Measurements from ENCODE around the gene VPS50.
"Not testable (repeated sequence)": the region's sequence is repeated elsewhere in the genome, so short reads cannot be mapped to it uniquely, and the experiment has no call there.

Gene VPS50

DNA sequence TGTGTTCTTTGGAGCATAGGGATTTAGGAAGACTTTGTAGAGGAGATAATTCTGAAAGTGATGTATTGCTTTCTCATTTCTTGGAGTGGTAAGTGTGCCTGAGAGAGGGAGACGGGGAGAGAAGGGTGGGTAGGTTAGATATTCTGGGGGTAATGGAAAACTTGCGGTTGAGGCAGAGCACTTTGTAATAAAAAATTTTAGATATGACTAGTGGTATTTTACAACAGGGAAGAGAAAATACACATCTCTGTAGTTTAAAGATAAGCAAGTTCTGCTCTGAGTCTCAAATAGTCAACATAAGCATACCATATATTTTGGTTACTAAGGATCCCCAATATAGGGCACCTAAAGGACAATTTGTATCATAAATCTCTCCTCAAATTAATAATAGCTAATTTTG, 6.6 kb downstream of the VPS50 start:
- no peak for DNase-seq (ENCODE audit: low spot score)

DNA sequence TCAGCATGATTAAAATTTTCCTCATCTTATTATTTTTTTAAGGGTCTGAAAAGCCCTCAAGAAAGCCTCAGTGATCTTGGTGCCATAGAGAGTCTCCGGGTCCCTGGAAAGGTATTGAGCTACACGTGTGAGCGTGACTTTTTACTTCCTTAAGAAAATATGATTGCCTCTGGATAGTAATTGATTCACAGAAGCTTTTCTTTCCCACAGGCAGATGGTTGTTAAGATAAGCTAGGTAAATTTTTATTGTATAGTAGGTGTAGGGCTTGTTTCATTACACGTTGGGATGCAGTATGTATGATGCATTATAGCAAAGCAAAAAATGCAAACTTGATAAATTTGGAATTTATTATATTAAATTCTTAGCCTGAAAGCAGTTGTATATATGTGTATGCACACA, 7.7 kb downstream of the VPS50 start:
- DNase-seq (ENCODE audit: low spot score), result no peak

DNA sequence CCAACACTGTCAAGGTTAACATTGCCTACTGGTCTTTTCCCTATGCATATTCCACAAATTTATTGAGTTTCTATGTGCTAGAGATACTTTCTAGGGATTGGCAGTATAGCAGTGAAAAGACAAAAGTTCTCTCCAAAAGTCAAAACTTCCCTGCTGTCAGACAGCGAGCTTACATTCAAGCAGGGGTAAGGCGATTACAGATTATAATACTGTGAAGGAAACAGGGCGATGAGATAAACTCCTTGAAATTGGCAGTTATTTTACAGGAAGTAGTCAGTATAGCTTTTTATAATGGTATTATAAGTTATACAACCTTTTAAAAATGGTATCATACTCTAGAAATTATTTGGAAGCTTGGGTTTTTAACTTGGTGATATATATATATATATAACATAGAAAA, 9.9 kb downstream of the VPS50 start:
- DNase-seq (ENCODE audit: low spot score), result no peak

DNA sequence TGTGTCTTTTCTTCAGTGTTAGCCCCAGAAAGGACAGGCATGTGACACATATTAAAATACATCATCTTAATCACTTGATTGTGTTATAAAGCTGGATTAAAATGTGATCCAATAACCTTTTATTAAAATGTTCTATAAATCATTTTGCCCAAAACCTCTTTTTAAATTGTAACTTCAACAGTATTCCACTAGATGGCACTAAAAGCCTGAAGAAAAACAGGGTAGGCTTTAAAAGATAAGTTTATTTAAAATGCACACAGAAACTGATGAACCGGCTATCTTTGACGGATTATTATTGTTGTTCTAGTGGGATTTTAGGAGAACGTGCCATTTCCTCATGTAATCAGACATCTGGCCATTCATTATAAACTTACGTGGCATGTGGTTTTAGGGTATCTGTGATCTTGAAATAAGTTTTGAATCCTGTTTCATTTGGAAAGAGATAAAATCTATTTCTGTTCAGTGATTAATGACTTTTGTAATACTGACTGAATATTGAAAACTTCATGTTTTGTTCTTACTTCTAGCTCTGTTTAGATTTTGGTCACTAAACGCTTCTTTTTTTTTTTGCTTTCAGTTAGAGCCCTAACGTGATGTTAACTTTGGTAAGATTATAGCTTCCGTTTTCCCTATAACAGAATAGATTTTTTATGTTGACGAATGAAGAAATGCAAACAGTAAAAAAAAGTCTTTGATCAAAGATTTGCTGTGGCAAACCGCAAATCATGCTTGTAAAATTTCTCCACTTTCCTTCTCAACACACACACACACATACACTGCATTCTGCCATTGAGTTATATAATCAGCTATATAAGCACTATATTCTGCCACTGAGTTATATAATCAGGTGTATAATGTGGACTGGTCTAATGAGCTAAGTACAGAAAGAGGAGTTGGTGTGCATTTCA, 13.6 kb downstream of the VPS50 start:
- no peak for DNase-seq (ENCODE audit: low spot score)

DNA sequence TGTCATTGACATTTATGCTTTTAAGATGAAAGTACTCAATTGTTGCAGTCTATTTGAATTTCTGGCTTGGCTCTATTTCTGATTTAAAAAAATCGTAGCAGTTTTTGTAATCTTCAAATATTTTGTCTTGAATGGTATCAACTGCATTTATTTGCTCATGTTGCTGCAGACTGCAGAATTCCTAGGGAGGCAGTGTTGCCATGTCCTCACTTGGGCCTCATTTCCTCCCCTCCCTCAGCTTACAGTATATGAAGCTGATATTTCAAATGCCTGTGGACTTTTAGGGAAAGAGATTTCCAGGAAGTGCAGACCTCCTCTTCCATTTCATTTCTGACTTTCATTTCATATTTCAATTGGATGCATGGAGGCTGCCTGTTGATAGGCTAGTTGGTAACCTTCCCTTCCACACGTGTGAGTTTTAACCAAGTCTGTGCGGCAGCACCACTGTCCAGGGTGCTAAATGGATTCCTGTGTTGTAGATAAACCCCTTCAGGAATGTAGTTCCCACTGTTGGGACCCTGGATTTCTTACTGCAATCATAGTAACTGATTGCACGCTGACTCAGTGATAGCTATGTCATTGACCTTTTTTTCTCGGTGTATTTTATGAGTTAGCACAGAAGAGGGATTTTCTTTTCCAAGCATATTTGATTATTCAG, 17.5 kb downstream of the VPS50 start:
- DNase-seq (ENCODE audit: low spot score), result peak; percentile 7

DNA sequence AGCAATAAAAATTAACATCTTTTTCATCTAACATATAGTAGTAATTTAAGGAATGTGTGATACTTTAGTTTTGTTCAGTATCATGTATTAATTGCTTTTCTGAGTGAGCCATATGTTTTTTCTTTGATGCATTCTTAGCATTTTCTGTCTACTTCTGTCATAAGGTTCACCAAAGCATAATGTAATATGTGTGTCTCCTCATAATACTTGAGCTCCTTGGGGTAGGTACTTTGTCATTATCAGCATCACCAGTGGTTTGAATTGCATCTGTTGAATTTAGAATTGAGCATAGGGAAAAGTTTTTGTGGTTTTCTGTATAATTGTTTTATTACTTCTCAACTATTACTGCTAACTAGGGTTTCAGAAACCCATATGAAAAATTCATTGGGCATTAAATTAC, 26.5 kb downstream of the VPS50 start:
- DNase-seq (ENCODE audit: low spot score), result no peak

DNA sequence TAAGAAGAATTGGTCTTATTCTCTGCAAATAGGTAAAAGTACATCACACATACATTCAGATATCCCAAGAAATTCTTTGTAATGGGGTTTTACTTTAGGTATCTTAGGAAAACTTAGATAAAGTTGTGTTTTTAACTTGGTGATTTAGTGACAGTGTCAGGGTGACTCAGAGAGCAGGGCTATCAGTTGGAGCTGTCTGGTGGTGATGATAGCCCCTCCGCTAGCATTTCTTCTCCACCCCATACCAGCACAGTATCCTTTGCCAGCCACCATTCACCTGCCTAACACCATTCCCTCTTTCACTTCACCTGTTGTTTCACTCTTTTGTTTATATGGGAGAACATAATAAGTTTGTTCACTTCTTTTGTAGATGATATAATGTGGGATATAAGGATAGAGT, 30.4 kb downstream of the VPS50 start:
- no peak for DNase-seq (ENCODE audit: low spot score)

DNA sequence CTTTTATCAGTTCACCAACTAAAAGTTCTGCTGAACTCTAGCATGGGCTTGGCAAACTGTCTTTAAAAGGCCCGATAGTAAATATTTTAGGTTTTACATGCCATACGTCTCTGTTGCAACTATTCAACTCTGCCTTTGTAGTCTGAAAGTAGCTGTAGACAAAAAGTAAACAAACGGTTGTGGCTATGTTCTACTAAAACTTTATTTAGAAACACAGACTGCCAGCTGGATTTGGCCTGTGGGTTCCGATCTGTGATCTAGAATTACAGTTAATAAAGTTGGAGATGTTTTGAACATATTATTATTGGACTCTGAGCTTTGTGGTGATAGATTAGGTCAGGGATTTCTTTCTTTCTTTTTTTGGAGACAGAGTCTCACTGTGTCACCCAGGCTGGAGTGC, 33.1 kb downstream of the VPS50 start:
- no peak for DNase-seq (ENCODE audit: low spot score)

DNA sequence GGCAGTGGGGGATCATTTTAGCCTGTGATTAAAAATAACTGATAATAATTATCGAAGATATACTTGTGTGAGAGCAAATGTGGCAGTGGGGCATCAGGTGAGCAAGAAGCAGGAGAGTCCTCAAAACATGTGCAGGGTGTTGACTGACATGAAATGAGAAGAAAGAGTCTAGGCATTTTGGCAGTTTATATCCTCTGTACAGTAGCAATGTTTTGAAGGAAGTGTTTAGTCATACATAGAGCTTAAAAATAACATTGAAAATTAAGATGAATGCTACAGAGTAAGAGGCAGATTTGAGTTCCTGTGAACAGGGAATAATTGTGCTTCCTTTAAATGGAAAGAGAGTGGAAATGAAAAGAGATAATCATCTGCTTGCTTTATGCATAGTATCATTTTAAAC, 47.4 kb downstream of the VPS50 start:
- DNase-seq (ENCODE audit: low spot score), result no peak

DNA sequence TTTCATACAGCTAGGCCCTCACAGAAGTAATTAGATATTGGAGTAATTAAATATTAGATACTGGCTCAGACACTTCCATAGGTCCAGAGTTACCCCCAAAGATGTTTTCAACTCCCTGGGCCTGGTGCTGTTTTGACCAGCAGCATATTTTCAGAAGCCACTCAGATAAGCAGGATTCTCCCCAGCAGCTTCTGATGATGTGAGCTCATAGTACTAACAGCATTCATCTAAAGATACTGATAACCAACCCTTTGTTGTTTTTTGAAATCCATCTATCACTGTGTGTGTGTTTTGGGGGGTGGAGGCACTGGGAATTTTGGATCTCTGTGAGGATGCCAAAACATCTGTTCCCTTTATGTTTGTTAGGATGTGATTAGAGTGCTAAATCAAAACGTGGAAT, 52.7 kb downstream of the VPS50 start:
- no peak for DNase-seq (ENCODE audit: low spot score)

DNA sequence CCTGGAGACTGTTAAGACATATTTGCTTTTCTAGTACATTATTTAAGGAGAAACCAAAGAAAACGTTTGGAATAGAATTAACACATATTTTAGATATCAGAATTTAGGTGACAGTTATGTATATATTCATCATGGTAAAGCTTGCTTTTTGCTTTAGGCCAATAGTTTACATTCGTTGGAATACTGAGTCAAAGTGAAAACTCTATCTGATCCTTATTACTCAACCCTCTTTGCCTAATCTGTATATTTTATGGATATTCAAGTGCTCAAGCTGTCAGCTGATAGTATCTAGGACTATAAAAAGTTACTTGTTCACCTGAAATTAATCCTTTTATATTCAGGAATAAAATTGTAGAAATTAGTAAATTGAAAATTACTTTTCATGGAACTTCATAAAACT, 61.1 kb downstream of the VPS50 start:
- no peak for DNase-seq (ENCODE audit: low spot score)

DNA sequence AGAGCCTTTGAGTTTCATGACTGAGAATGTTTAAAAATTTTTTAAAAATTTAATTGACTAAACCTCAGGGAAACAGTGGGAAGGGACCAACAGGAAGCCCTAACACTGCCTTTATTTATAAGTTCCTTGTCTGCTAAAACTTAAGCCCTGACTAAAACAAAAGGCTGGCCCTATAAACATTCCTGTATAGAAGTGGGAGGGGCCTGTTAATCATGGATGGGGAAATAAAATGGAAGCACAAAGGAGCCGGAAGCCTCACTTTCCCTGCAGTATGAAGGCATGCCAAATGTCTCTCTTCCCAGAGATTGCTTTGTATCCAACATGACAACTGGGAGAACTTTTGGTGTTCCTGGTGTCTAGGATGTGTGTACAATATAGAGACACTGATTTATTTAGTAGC, 66.0 kb downstream of the VPS50 start:
- no peak for DNase-seq (ENCODE audit: low spot score)

DNA sequence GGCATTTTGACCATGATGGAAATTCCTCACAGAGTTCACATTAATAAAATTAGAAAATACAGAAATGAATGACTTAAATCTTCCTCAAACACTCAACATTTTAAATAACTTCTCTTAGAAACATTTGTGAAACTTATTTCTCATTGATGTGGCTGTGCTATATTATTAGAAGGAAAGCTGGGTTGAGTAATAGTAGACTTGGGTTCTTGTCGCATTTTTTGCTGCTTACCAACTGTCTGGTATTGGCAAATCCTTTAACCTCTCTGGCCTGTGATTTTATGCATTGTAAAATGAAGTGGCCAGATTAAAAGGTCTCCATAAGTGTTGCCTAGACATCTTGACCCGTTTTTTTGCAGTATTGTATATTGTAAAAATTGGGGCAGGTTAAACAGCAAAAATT, 66.5 kb downstream of the VPS50 start:
- no peak for DNase-seq (ENCODE audit: low spot score)

DNA sequence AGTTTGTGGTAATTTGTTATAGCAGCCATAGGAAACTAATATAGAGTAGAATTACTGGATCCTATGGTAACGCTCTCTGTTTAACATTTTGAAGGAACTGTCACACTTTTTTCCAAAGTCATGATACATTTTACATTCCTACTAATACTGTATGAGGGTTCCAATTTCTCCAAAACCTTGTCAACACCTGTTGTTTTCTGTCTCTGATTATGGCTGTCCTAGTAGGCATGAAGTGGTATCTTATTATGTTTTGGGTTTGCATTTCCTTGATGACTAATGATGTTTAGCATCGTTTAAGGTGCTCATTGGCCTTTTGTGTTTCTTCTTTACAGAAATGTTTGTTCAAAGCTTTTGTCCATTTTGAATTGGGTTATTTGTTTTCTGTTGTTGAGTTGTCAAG, 69.6 kb downstream of the VPS50 start:
- no peak for DNase-seq (ENCODE audit: low spot score)

DNA sequence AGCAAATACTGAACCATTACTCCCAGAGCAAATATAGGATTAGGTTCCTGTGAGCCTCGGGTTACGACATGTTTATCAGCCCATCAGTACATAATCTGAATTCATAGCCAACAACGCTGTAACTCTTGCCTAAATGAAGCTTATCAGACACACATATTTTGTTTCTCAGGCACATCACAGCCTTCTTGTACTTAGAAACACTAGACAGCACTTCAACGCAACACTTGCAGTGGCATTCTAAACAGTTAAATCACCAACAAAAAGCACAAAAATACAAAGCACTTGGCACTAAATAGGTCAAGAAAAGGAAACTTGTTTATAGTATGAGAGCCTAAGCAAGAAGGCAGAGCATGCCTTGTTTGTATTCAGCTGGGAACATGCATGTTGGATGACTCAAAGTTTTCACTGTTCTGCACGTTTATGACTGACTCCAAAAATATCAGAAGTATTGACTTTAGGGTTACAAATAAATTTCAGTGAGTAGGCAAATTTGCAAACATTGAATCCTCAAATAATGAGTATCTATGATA, 75.0 kb downstream of the VPS50 start:
- peak; percentile 3 for DNase-seq (ENCODE audit: low spot score)

DNA sequence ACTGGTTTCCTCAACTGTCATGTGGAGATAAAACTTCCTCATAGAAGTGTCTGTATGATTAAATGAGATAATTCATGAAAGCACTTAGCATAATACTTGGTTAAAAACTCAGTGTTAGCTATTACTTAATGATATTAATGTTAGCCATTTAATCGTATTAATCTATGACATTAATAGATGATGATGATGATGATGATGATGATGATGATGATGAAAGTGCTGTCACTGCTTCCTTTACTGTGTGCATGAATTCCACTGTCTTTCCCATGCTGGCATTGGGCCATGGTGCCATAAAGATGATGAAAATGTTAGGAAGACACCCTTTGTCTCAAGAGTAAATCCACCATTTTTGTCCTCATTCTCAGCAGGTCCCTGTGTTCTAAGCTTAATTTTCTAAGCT, 75.8 kb downstream of the VPS50 start:
- DNase-seq (ENCODE audit: low spot score), result no peak

DNA sequence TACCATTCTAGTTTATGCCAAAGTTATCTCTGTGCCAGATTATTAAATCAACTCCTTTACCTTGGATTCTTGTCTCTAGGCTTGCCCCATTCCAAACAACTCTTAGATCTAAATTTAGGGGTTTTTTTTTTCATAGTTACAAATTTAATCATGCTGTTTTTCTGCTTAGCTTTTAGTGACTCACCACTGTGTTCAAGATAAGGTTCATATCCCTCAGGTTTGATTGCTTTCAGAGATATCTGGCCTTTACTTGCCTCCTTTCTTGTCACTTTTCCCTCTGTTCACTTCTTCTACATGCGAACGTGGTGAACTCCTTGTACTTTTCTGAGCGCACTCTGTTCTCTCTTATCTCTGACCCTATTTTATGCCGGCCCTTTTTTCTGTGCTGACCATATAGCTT, 78.2 kb downstream of the VPS50 start:
- no peak for DNase-seq (ENCODE audit: low spot score)

DNA sequence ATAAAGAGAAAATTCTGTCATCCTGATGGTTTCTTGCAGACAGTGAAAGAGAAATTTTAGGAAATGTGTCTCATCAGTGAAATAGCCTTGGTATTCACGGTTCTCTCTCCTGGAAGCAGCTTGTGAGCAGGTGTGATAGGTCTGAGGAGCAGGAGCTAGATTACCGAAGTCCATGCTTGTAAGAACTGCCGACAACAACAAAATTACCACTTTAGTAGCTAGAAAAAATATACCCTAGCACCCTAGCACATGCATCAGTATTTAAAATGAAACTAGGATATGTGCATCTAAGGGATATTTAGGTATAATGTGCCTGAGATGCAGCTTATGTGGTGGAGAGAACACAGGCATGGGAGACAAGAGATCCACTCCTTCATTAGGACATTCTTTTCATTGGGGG, 82.3 kb downstream of the VPS50 start:
- DNase-seq (ENCODE audit: low spot score), result no peak

DNA sequence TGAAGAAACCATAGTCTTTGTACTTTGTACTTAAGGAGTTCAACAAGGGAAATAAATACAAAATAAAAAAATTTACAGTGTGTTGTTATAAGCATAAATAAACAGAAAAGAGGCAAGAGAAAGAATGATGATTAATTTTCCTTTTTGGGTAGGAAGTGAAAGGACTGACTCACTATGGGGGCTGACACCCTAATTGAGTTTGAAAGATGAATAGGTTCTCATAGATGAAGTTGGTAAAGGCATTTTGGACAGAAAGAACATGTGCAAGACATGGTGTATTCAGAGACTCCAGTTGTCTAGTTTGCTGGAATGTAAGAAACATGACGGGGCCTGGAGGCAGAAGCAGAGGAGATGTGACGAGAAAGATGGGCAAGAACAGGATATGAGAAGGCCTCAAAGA, 83.7 kb downstream of the VPS50 start:
- no peak for DNase-seq (ENCODE audit: low spot score)

DNA sequence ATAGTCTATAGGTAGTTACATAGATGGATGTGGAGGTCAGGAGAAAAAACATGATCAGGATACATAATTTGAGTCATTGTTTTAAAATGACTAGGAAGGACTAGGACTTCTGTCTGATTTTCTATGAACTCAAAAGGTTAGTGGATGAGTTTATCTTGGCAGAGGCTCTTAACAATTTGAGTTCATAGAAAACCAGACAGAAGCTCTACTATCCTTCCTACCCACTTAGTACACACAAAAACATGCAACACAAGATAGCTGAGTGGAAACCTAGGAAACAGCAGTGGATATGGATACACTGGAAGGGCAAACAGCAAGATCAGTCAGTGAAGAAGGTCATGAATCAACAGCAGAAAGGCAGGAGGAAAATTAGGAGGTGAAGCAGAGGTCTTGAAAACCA, 84.6 kb downstream of the VPS50 start:
- no peak for DNase-seq (ENCODE audit: low spot score)

DNA sequence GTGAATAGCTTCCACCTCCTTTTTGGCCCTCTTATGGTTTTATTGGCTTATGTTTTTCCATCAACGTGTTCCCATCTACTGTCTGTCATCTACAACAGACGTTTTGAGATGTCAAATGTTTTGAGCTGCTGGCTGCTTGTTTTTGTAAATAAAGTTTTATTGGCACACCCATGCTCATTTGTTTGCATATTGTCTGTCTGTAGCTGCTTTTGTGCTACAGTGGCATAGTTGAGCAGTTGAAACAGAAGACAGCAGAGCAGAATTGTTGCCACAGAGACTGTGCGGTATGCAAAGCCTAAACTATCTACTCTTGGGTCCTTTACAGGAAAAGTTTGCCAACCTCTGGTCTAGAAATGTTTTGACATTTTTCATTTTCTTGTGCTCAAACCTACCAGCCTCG, 88.7 kb downstream of the VPS50 start:
- DNase-seq (ENCODE audit: low spot score), result no peak

DNA sequence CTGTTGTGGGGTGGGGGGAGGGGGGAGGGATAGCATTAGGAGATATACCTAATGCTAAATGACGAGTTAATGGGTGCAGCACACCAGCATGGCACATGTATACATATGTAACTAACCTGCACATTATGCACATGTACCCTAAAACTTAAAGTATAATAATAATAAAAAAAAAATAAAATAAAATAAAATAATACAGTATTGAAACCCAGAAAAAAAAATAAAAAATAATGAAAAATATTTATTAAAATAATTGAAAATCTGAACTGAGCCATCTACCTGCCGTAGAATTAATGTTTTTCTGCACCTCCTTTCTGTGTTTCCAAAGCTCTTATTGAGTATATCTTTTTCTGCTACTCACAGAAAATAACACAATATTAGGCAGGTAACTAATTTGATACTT, 94.1 kb downstream of the VPS50 start:
- not testable (repeated sequence) for DNase-seq (ENCODE audit: low spot score)

DNA sequence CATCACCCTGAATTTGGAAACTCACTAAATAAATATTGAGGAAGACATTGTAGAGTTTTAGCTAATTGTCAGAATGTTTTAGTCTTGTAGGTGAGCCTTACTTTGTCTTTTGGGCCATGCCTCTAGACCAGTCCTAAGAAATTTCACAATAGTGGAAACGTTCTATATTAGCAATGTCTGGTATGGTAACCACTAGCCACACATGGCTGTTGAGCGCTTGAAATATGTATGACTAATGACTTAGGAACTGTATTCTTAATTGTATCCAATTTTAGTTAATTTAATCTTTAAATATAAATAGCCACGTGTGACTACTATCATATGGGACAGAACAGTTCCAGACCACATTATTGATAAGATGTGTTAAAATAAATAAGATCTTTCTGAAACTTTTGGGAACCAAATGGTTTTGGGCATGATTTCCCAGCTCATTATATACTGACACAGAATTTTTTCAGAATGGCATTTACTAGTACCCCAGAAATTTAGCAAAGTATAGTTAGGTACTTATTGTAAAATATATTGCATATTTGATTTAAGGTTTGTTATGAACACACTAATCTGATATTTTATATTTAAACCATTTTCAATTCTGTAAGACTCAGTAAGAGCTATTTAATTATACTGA, 95.0 kb downstream of the VPS50 start:
- DNase-seq (ENCODE audit: low spot score), result no peak

All from HuH-7 (cell line).